Ishikawa (cell line): Measurements from ENCODE around the gene CARD11.

Experiments used
- EP300 ChIP-seq: IDR thresholded peaks from 2 replicates; pipeline ENCODE4 v1.6.1; 2012; ENCODE audit warnings: borderline replicate concordance
- TAF1 ChIP-seq: IDR thresholded peaks from 2 replicates; pipeline ENCODE4 v1.6.1; 2012; ENCODE audit warnings: low read depth, mild to moderate bottlenecking
- TCF12 ChIP-seq: IDR thresholded peaks from 2 replicates; pipeline ENCODE4 v1.6.1; 2012; ENCODE audit warnings: low read depth
- TEAD4 ChIP-seq: IDR thresholded peaks from 2 replicates; pipeline ENCODE4 v1.6.1; 2012
- YY1 ChIP-seq: IDR thresholded peaks from 2 replicates; pipeline ENCODE4 v1.6.1; 2012; ENCODE audit warnings: low read depth
- TF ChIP-seq, protein P1 (sequence below): IDR thresholded peaks from 2 replicates; pipeline ENCODE4 v1.6.1; 2012

DNA sequence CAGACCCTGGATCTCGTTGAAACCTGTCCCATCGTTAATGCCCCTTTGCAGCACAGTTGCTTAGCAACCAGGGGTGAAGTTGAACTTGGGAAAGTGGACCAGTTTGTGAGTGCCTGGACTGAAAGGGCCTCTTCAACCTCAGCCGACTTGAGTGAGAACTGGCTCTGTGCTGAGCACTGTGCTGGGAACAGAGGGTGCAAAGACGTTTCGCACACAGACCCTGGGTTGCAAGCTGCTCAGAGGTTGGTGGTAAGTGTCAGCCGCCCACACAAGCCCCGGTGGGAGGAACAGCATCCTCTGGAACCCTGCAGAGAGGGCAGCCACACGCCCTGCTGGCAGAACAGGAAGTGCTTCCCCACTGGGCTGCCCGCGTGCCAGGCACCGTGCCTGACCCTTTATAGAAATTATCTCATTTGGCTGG, 89.2 kb downstream of the CARD11 start:
- TF ChIP-seq TCF12 = no peak
- no peak for TF ChIP-seq TAF1
- no peak for TF ChIP-seq EP300
- TF ChIP-seq, protein P1, sequence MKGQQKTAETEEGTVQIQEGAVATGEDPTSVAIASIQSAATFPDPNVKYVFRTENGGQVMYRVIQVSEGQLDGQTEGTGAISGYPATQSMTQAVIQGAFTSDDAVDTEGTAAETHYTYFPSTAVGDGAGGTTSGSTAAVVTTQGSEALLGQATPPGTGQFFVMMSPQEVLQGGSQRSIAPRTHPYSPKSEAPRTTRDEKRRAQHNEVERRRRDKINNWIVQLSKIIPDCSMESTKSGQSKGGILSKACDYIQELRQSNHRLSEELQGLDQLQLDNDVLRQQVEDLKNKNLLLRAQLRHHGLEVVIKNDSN = no peak
- no peak for TF ChIP-seq TEAD4
- no peak for TF ChIP-seq YY1
